ENCODE measurements around the gene PBRM1.

PBRM1 gene

DNA sequence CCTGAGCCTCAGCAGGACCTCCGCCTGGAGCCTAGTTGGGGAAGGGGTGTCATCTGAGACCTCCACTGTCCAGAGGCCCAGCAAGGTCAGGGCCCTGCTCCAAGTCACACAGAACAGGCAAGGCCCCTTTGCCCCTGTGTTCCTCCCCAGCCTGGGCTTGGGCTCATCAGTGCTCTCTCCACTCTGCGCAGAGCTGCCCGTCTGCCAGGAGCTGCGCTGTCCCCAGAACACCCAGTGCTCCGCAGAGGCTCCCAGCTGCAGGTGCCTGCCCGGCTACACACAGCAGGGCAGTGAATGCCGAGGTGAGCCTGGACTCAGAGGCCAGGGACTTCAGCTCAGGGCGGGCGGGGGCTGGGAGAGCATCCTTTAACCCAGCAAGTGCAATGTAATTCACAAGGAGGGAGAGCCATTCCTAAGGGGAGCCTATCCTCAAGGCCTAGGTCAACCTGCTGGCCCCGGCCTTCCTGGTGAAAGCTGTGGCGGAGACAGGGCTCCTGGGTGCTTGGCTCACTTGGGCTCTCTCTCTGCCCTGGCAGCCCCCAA lies 182.8 kb downstream of the PBRM1 start:
- DNase-seq: no peak

DNA sequence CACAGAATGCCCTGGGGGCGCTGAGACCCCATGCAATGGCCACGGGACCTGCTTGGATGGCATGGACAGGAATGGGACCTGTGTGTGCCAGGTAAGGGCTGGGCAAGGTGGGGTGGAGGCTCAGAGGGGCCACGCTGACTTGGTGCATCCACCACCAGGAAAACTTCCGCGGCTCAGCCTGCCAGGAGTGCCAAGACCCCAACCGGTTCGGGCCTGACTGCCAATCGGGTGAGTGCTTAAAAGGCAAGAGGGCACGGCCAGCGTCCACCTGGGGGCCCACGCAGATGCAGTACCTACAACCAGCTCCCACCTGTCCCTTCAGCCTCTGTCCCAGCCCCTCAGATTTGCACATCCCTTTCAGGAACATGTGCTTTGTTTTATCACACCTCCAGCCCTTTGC lies 183.7 kb downstream of the PBRM1 start:
- no peak for DNase-seq

DNA sequence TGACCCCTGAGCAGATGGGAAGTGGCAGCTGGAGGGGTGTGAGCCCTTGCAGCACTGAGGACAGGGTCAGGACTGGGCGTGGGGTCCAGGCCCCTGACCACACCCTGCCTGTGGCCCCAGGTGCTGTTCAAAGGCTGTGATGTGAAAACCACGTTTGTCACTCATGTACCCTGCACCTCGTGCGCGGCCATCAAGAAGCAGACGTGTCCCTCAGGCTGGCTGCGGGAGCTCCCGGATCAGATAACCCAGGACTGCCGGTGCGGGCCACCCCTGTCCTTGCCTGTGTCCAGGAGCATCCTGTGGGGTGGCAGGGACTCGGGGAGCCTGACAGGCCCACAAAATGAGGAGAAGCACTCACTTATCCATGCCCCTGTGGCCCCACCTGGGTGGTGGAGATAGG lies 184.7 kb downstream of the PBRM1 start:
- no peak for DNase-seq

DNA sequence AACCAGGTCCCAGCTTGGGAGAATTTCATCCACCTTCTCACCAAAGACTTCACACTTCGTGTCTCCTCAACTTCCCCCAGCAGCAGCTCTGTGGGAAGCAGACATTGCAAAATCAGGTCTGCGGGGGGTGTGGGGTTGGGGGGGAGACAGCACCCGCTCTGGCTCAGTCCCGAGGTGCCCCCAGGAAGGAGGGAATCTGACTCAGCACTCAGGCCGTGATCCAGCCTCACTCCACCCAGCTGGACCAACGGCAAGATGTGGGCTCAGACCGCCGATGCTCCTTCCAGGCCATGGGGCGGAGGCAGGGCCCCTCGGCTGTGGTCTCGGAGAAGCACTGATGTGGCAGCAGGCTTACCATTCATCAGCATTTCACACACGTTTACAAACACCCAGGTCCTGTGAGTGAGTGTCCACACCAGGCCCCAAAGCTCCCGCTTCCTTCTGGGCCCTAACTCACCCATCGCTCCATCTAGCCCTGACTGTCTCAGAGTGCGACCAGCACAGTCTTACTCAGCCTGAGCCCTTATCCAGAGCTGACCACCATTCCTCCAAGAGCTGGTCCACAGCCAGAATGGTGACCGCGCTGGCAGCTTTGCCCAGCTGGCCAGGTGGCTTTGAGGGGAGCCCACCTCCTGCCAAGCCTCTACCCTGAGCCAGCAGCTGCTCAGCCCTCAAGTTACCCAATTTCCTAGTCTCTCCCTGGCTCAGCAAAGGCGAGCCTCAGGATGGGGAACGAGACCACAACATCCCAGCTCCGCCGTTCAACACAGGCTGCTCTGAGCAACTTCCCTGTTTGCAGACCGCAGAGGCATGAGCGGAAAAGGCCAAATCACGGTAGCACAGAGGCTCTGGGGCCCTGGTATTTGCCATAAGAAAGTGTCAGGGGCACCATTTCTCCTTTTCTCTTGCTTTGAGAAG lies 187.3 kb downstream of the PBRM1 start:
- peak; percentile 94 for DNase-seq

DNA sequence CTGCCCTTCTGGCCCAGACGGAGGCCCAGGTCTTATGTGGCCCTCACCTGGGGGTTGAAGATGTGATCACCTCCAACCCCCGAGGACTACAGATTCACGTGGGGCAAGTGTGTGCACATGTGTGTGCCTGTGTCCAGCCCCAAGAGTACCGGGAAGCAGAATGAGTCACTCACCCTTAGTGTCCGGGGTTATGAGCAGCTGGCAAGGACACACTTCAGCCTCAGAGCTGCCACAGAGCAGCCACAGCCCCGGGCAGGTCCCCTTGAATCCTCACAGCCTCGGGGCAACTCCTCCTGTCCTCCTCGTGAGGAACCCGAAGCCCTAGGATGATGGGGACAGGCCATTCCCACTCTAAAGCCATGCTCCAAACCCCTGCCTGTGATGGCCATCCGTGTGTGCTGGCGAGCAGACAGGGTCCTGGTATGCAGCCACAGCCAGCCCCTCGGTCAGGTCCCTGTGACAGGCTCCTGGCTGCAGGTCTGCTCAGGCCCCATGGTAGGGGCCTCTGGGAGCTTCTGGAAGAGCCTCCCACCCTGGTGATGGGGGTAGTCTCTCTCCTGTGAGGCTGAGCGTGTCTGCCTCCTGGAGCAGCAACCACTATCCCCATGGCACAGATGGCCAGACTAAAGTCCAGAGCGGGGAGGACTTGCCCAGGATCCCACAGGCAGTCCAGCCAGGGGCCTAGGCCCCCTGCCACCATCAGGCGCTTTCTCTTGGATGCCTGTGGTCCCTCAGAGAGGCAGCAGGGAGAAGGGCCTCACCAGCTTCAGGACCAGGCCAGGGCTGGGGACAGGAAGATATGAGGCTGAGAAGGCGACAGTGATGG lies 189.7 kb downstream of the PBRM1 start:
- peak; percentile 35 for DNase-seq

Data from hematopoietic multipotent progenitor cell treated with erythropoietin and hydrocortisone succinate and interleukin-3 and kit ligand, for 4 days (in vitro differentiated cells).